NT2/D1 (cell line): ENCODE results near the gene PPFIBP1.

Experiments used
- SUZ12 ChIP-seq: IDR thresholded peaks from 2 replicates; pipeline ENCODE4 v1.6.1; 2011; ENCODE audit not compliant: insufficient read length, insufficient read depth; ENCODE audit errors: extremely low read depth
- YY1 ChIP-seq: IDR thresholded peaks from 2 replicates; pipeline ENCODE4 v1.6.1; 2011; ENCODE audit not compliant: insufficient read length, insufficient read depth
- ZNF274 ChIP-seq: IDR thresholded peaks from 2 replicates; pipeline ENCODE4 v1.6.1; 2011; ENCODE audit warnings: mild to moderate bottlenecking, low read depth, low read length

GRCh38 chr12:27508736-27509431, 15.1 kb upstream of the PPFIBP1 start:
- TF ChIP-seq YY1, result no peak
- no peak for TF ChIP-seq SUZ12
- TF ChIP-seq ZNF274, result no peak
